ENCODE measurements around the gene NPW.

Gene NPW

DNA sequence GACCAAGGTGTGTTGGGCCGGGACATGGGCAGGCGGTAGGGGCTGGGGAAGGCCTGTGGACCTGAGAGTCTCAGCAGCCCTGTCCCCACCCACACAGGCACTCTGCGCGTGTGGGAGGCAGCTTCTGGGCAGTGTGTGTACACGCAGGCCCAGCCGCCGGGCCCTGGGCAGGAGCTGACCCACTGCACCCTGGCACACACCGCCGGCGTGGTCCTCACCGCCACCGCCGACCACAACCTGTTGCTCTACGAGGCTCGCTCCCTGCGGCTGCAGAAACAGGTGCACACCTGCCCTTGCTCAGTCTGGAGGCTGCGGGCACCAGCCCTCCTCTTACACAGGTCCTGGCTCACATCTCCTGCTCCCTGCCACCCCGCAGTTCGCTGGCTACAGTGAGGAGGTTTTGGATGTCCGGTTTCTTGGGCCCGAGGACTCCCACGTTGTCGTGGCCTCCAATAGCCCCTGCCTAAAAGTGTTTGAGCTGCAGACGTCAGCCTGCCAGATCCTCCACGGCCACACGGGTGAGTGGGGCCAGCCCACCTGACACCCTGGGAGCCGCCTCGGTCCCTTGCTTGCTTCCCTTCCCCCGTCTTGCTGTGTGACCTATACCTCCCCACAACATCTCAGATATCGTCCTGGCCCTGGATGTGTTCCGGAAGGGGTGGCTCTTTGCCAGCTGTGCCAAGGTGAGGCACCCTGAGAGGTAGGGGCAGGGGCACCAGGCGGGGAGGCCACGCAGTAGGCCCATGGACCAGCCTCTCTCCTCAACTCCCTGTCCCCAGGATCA lies 44.0 kb upstream of the NPW start:
- Histone ChIP-seq H3K36me3 (peaks cover 49% of the 10 kb centered on the region), H3K27me3 (peaks cover 6% of the 10 kb centered on the region; the same call in 1 of the 2 replicates), H3K4me1 (no peaks in the 10 kb centered on the region), H3K9me3 (no peaks in the 10 kb centered on the region), H3K4me3 (ENCODE audit: low read depth, low read length) (no peak overlapping the region)
- TF ChIP-seq, protein P1, sequence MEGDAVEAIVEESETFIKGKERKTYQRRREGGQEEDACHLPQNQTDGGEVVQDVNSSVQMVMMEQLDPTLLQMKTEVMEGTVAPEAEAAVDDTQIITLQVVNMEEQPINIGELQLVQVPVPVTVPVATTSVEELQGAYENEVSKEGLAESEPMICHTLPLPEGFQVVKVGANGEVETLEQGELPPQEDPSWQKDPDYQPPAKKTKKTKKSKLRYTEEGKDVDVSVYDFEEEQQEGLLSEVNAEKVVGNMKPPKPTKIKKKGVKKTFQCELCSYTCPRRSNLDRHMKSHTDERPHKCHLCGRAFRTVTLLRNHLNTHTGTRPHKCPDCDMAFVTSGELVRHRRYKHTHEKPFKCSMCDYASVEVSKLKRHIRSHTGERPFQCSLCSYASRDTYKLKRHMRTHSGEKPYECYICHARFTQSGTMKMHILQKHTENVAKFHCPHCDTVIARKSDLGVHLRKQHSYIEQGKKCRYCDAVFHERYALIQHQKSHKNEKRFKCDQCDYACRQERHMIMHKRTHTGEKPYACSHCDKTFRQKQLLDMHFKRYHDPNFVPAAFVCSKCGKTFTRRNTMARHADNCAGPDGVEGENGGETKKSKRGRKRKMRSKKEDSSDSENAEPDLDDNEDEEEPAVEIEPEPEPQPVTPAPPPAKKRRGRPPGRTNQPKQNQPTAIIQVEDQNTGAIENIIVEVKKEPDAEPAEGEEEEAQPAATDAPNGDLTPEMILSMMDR (IDR thresholded peaks at IDR 0.05; ENCODE audit: low read depth, low read length): no peak
- no peak for DNase-seq

DNA sequence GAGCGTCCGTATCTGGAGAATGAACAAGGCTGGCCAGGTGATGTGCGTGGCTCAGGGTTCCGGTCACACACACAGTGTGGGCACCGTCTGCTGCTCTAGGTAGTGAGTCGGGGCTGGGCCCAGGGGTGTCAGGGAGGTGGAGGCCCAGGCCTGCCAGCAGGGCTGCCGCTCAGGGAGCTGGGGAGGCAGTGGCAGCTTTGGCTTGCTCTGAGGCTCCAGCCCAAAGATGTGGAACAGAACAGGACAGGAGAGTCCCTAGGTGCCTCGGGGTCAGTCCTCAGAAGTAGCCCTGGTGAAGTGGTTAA lies 43.4 kb upstream of the NPW start:
- Histone ChIP-seq H3K9me3 (no peaks in the 10 kb centered on the region), H3K4me1 (no peaks in the 10 kb centered on the region), H3K27me3 (peaks cover 11% of the 10 kb centered on the region; the same call in 1 of the 2 replicates), H3K4me3 (ENCODE audit: low read depth, low read length) (no peak overlapping the region), H3K36me3 (peaks cover 49% of the 10 kb centered on the region)
- TF ChIP-seq, protein P1 (IDR thresholded peaks at IDR 0.05; ENCODE audit: low read depth, low read length): no peak
- DNase-seq: no peak

DNA sequence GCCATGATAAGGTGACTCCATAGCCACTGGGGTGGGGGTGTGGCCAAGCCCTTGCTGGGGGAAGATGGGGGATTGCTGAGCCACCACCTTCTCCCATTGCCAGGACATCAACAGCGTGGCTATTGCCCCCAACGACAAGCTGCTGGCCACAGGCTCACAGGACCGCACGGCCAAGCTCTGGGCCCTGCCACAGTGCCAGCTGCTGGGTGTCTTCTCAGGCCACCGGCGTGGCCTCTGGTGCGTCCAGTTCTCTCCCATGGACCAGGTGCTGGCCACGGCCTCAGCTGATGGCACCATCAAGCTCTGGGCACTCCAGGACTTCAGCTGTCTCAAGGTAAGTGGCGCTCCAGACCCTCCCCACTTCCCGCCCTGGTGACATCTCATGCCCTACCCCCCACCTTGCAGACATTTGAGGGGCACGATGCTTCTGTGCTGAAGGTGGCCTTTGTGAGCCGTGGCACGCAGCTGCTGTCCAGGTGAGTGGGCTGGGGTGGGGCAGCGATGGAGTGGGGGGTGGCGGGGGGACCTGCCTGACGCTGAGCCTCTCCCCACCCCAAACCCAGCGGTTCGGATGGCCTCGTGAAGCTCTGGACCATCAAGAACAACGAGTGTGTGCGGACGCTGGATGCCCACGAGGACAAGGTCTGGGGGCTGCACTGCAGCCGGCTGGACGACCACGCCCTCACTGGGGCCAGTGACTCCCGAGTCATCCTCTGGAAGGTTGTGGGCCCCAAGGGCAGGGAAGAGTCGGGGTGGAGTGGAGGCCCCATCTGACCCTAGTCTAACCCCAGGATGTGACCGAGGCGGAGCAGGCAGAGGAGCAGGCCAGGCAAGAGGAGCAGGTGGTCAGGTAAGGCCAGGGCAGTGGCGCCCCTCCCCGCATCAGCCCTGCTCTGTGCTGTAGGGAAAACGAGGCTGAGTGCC lies 42.4 kb upstream of the NPW start:
- H3K9me3 ChIP-seq: no peaks in the 10 kb centered on the region
- H3K4me3 ChIP-seq (ENCODE audit: low read depth, low read length): no peak overlapping the region
- TF ChIP-seq, protein P1 (IDR thresholded peaks at IDR 0.05; ENCODE audit: low read depth, low read length): no peak
- DNase-seq: no peak
- peaks cover 49% of the 10 kb centered on the region for H3K36me3 ChIP-seq
- H3K27me3 ChIP-seq: peaks cover 13% of the 10 kb centered on the region; the same call in 1 of the 2 replicates
- H3K4me1 ChIP-seq: no peaks in the 10 kb centered on the region

DNA sequence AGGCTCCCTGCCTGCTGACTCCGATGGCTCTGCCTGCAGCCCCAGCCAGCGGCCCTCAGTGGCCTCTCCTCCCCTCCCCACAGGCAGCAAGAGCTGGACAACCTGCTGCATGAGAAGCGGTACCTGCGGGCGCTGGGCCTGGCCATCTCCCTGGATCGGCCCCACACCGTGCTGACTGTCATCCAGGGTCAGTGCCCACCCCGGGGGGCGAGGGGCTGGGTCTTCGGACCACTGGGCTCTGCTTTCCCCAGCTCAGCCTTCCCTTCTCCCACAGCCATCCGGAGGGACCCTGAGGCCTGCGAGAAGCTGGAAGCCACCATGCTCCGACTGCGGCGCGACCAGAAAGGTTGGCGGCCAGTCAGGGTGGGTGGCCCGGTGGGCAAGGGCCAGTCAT lies 41.7 kb upstream of the NPW start:
- H3K9me3 ChIP-seq: no peaks in the 10 kb centered on the region
- H3K36me3 ChIP-seq: peaks cover 49% of the 10 kb centered on the region
- H3K4me1 ChIP-seq: peaks cover under 1% of the 10 kb centered on the region; the same call in 1 of the 2 replicates
- TF ChIP-seq, protein P1 (IDR thresholded peaks at IDR 0.05; ENCODE audit: low read depth, low read length): no peak
- H3K27me3 ChIP-seq: peaks cover 13% of the 10 kb centered on the region; the same call in 1 of the 2 replicates
- no peak overlapping the region for H3K4me3 ChIP-seq (ENCODE audit: low read depth, low read length)
- DNase-seq: no peak

DNA sequence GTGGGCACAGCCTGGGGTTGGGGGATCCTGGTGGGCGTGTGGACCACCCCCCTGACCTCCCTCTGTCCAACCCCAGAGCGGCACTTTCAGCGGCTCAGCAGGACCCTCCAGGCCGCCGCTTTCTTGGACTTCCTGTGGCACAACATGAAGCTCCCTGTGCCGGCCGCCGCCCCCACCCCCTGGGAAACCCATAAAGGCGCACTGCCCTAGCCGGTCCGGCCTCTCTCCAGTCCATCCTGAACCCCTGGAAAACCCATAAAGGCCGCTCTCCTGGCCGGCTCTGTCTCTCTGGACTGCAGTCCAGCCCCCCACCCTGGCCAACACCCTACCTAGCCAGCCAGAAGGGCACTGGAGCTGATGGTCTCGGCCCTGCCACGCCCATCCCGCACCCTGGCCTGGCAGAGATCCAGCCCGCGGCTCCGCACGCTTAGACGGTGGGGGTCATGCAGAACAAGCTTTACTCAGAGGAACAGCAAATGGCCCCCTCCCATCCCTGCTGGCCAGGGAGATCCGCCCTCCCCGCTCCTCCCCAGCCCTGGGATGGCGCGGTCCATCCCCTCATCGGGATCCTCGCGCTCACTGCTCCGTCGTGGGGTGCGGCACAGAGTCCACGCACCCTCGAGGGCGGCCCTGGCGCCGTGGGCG lies 41.0 kb upstream of the NPW start:
- Histone ChIP-seq H3K9me3 (no peaks in the 10 kb centered on the region), H3K4me3 (ENCODE audit: low read depth, low read length) (no peak overlapping the region), H3K27me3 (peaks cover 13% of the 10 kb centered on the region; the same call in 1 of the 2 replicates), H3K36me3 (peaks cover 48% of the 10 kb centered on the region), H3K4me1 (peaks cover 3% of the 10 kb centered on the region; the same call in 1 of the 2 replicates)
- TF ChIP-seq, protein P1 (IDR thresholded peaks at IDR 0.05; ENCODE audit: low read depth, low read length): no peak
- DNase-seq: no peak

Data from BE2C (cell line).